Measurements from ENCODE around the gene MCTS1. TPM values are rescaled to one million over a fixed set of nuclear protein-coding genes. Genes with fewer than 3 reads are reported as not detected.
"Not testable (repeated sequence)": the region's sequence is repeated elsewhere in the genome, so short reads cannot be mapped to it uniquely, and the experiment has no call there.

MCTS1 gene
- total RNA-seq, 1 experiment from 2014 or later: 91.3 TPM

- H3K27me3 ChIP-seq (replicated peaks); H3K27ac ChIP-seq; H3K9me3 ChIP-seq (replicated peaks); H3K36me3 ChIP-seq; H3K4me1 ChIP-seq (replicated peaks); DNase-seq (ENCODE audit: low read depth in 1 of 2, low spot score in 2 of 2); H3K4me3 ChIP-seq: not testable (repeated sequence)
These were observed 30.1 kb upstream of the MCTS1 start for GRCh38 chrX:120573806-120574205.

DNA sequence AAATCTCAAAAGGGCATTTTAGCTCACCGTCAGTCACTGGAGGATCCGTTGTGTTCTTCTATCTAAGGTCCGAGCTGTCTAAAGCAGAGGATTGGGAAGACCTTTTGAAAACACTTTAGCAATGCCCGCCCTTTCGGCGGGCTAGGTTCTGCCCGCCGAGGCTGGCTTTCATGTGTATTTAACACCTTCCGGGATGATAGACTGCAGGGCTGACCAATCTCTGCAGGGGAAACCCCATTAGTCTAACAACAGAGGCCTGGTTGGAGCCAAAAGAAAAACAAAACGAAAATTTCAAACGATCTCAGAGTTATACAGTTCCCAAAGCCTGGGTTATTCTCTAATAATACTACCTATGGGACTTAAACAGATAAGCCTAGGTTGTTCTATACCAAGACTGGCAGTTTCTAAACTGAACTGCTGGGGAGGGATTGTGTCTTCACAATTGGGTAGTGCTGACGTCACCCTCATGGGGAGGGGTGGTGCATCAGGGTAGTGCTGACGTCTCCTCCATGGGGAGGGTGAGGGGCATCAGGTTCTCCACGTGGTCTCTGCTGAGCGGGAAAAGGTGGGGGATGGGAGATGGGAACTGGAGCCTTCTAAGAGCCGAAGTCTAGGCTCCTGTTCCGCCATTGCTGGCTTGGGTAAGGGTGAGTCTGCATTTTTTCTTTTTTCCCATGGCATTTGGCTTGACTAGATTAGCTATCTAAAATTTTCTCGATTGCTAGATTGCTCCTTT, 28.4 kb upstream of the MCTS1 start:
- Histone ChIP-seq H3K4me3 (no peak overlapping the region), H3K27ac (no peak overlapping the region), H3K27me3 (replicated peaks) (no peaks in the 10 kb centered on the region), H3K4me1 (replicated peaks) (no peaks in the 10 kb centered on the region), H3K9me3 (replicated peaks) (no peaks in the 10 kb centered on the region), H3K36me3 (no peaks in the 10 kb centered on the region)
- DNase-seq (ENCODE audit: low read depth in 1 of 2, low spot score in 2 of 2): no peak

- Histone ChIP-seq H3K27me3 (replicated peaks) (no peaks in the 10 kb centered on the region), H3K36me3 (no peaks in the 10 kb centered on the region), H3K4me3 (no peak overlapping the region), H3K9me3 (replicated peaks) (no peaks in the 10 kb centered on the region), H3K27ac (no peak overlapping the region), H3K4me1 (replicated peaks) (no peaks in the 10 kb centered on the region)
- no peak for DNase-seq (ENCODE audit: low read depth in 1 of 2, low spot score in 2 of 2)
These were observed 18.2 kb upstream of the MCTS1 start for GRCh38 chrX:120585702-120586101.

- H3K27me3 ChIP-seq (replicated peaks): no peaks in the 10 kb centered on the region
- no peaks in the 10 kb centered on the region for H3K9me3 ChIP-seq (replicated peaks)
- peaks cover 17% of the 10 kb centered on the region for H3K36me3 ChIP-seq
- H3K27ac ChIP-seq: peak overlapping the region; percentile 94
- H3K4me1 ChIP-seq (replicated peaks): no peaks in the 10 kb centered on the region
- DNase-seq (ENCODE audit: low read depth in 1 of 2, low spot score in 2 of 2): peak in 1 of 2 experiments; percentile 41
- H3K4me3 ChIP-seq: peak overlapping the region; percentile 53
These were observed 471 bp downstream of the MCTS1 start for GRCh38 chrX:120604361-120604782.

DNA sequence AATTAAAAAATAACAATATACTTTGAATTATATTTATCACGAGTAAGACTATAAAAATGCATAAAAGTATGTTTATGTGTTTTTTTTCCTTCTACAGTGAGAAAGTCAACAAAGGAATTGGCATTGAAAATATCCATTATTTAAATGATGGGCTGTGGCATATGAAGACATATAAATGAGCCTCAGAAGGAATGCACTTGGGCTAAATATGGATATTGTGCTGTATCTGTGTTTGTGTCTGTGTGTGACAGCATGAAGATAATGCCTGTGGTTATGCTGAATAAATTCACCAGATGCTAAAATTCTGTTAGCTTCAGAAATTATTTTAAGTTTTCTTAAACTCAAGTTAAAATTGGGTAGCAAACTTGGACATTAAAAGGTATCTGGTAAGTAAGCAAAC, 8.2 kb downstream of the MCTS1 start:
- DNase-seq (ENCODE audit: low read depth in 1 of 2, low spot score in 2 of 2): no peak
- H3K9me3 ChIP-seq (replicated peaks): no peaks in the 10 kb centered on the region
- no peak overlapping the region for H3K4me3 ChIP-seq
- H3K27me3 ChIP-seq (replicated peaks): no peaks in the 10 kb centered on the region
- peaks cover 39% of the 10 kb centered on the region for H3K36me3 ChIP-seq
- H3K4me1 ChIP-seq (replicated peaks): no peaks in the 10 kb centered on the region
- no peak overlapping the region for H3K27ac ChIP-seq

DNA sequence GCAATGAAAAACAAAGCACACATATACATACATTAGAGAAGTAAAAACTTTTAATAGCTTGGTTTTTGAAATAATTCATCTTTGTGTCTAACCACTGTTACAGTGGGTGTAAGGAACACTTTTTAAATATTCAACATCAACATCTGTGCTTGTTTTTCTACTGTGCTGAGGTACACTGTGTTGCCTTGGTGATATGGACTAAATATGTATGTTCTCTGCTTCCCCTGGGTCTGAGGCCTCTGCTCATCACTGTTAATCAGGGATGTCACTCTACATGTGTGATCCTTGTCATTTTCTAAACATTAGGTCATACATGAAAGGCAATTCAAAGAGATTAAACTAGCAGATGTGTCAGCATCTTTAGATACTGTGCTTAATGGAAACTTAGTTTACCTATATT, 10.9 kb downstream of the MCTS1 start:
- H3K4me1 ChIP-seq (replicated peaks): no peaks in the 10 kb centered on the region
- DNase-seq (ENCODE audit: low read depth in 1 of 2, low spot score in 2 of 2): no peak
- no peaks in the 10 kb centered on the region for H3K27me3 ChIP-seq (replicated peaks)
- H3K4me3 ChIP-seq: no peak overlapping the region
- no peak overlapping the region for H3K27ac ChIP-seq
- peaks cover 25% of the 10 kb centered on the region for H3K36me3 ChIP-seq
- no peaks in the 10 kb centered on the region for H3K9me3 ChIP-seq (replicated peaks)

GRCh38 chrX:120617996-120618630, 14.2 kb downstream of the MCTS1 start:
- Histone ChIP-seq H3K9me3 (replicated peaks) (no peaks in the 10 kb centered on the region), H3K27ac (no peak overlapping the region), H3K4me3 (no peak overlapping the region), H3K27me3 (replicated peaks) (no peaks in the 10 kb centered on the region), H3K4me1 (replicated peaks) (no peaks in the 10 kb centered on the region), H3K36me3 (peaks cover 10% of the 10 kb centered on the region; the same call in 1 of the 2 replicates)
- no peak for DNase-seq (ENCODE audit: low read depth in 1 of 2, low spot score in 2 of 2)

GRCh38 chrX:120625371-120625770, 21.5 kb downstream of the MCTS1 start:
- no peaks in the 10 kb centered on the region for H3K9me3 ChIP-seq (replicated peaks)
- no peaks in the 10 kb centered on the region for H3K27me3 ChIP-seq (replicated peaks)
- H3K36me3 ChIP-seq: no peaks in the 10 kb centered on the region
- peaks cover under 1% of the 10 kb centered on the region; the same call in 1 of the 2 replicates for H3K4me1 ChIP-seq (replicated peaks)
- no peak overlapping the region for H3K4me3 ChIP-seq
- no peak overlapping the region for H3K27ac ChIP-seq
- no peak for DNase-seq (ENCODE audit: low read depth in 1 of 2, low spot score in 2 of 2)

GRCh38 chrX:120629667-120630537, 26.0 kb downstream of the MCTS1 start, which contains the start of gene C1GALT1C1:
TSS of gene C1GALT1C1 (minus strand) at chrX:120630054. CDS start at chrX:120627166, 2,888 bp downstream.
- H3K4me3 ChIP-seq: peak within 1 kb of the TSS; percentile 55
- no peaks in the 10 kb centered on the region for H3K9me3 ChIP-seq (replicated peaks)

DNA sequence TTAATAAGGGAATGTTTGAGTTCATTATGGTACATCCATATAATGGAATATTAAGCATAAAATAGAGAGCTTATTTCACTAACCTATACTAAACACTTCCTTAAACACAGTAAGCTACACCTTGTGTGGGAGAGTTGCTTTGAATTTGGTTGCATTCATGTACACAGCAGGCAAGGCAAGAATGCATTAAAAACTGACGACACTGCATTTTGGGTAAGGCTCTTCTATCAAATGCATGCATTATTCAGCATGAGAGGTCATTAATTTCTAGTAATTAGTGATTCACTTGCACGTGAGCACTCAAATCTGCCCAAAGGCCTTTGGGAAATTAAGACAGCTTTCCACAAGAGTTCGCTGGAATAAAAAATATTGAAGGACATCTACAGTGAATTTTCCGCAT, 34.7 kb downstream of the MCTS1 start:
- H3K27ac ChIP-seq: no peak overlapping the region
- H3K27me3 ChIP-seq (replicated peaks): no peaks in the 10 kb centered on the region
- H3K4me1 ChIP-seq (replicated peaks): no peaks in the 10 kb centered on the region
- H3K4me3 ChIP-seq: no peak overlapping the region
- H3K9me3 ChIP-seq (replicated peaks): no peaks in the 10 kb centered on the region
- no peak for DNase-seq (ENCODE audit: low read depth in 1 of 2, low spot score in 2 of 2)
- H3K36me3 ChIP-seq: no peaks in the 10 kb centered on the region

More at GRCh38 chrX:120629667-120630537, 26.0 kb downstream of the MCTS1 start, which contains the start of gene C1GALT1C1:
- Histone ChIP-seq H3K27ac (peak within 1 kb of the TSS; percentile 70), H3K36me3 (no peaks in the 10 kb centered on the region), H3K4me1 (replicated peaks) (peaks cover 4% of the 10 kb centered on the region; the same call in 1 of the 2 replicates), H3K27me3 (replicated peaks) (no peaks in the 10 kb centered on the region)
- peak; percentile 87 to 92 for DNase-seq (ENCODE audit: low read depth in 1 of 2, low spot score in 2 of 2)

DNA sequence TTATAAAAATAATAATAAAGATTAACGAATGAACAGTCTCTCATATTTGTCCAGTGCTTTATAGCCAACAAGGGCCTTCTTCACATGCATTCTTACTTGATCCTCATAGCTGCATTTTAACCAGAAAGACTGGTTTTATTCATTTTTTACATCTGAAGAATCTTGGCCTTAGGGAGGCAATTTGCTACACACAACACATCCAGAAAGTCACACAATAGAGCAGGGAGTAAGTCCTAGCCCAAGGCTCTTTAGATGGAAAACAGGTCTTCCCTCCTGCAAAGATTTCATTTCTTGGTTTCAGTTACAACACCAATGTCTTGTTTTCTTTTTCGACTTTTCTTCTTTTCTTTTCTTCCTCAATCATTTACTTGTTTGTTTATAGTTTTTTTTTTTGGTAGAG, 39.0 kb downstream of the MCTS1 start:
- no peak overlapping the region for H3K27ac ChIP-seq
- no peak for DNase-seq (ENCODE audit: low read depth in 1 of 2, low spot score in 2 of 2)
- no peaks in the 10 kb centered on the region for H3K4me1 ChIP-seq (replicated peaks)
- H3K9me3 ChIP-seq (replicated peaks): no peaks in the 10 kb centered on the region
- no peaks in the 10 kb centered on the region for H3K27me3 ChIP-seq (replicated peaks)
- no peaks in the 10 kb centered on the region for H3K36me3 ChIP-seq
- H3K4me3 ChIP-seq: no peak overlapping the region

GRCh38 chrX:120647127-120647526, 43.2 kb downstream of the MCTS1 start:
- Histone ChIP-seq H3K4me1 (replicated peaks) (no peaks in the 10 kb centered on the region), H3K9me3 (replicated peaks) (no peaks in the 10 kb centered on the region), H3K36me3 (no peaks in the 10 kb centered on the region), H3K27me3 (replicated peaks) (no peaks in the 10 kb centered on the region), H3K4me3 (no peak overlapping the region), H3K27ac (no peak overlapping the region)
- no peak for DNase-seq (ENCODE audit: low read depth in 1 of 2, low spot score in 2 of 2)

DNA sequence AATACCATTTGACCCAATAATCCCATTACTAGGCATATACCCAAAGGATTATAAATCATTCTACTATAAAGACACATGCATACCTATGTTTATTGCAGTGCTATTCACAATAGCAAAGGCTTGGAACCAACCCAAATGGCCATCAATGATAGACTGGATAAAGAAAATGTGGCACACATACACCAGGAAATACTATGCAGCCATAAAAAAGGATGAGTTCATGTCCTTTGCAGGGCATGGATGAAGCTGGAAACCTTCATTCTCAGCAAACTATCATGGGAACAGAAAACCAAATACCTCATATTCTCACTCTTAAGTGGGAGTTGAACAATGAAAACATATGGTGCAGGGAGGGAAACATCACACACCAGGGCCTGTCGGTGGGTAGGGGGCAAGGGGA, 48.4 kb downstream of the MCTS1 start:
- not testable (repeated sequence) for H3K27ac ChIP-seq; H3K4me1 ChIP-seq (replicated peaks); H3K9me3 ChIP-seq (replicated peaks); H3K36me3 ChIP-seq; H3K4me3 ChIP-seq; DNase-seq (ENCODE audit: low read depth in 1 of 2, low spot score in 2 of 2); H3K27me3 ChIP-seq (replicated peaks)

- no peak overlapping the region for H3K4me3 ChIP-seq
- DNase-seq (ENCODE audit: low read depth in 1 of 2, low spot score in 2 of 2): no peak
- no peaks in the 10 kb centered on the region for H3K4me1 ChIP-seq (replicated peaks)
- H3K27ac ChIP-seq: no peak overlapping the region
- H3K36me3 ChIP-seq: no peaks in the 10 kb centered on the region
- H3K9me3 ChIP-seq (replicated peaks): no peaks in the 10 kb centered on the region
- no peaks in the 10 kb centered on the region for H3K27me3 ChIP-seq (replicated peaks)
These were observed 49.1 kb downstream of the MCTS1 start for GRCh38 chrX:120653000-120653399.
